H54 (cell line): Measurements from ENCODE around the gene ERGIC3.

Experiments used
- DNase-seq: peaks from one replicate; pipeline ENCODE4 v3.0.0; 2011; ENCODE audit warnings: low spot score, mixed read lengths; ENCODE audit not compliant: insufficient read length
- FAIRE-seq: peaks from 3 replicates; lab custom pipeline; 2011; peaks lifted over from hg19 to GRCh38; lab: Jason Lieb, UNC
- POLR2A ChIP-seq: IDR thresholded peaks from 2 replicates; pipeline ENCODE4 v1.6.1; 2011; ENCODE audit warnings: low read depth, mild to moderate bottlenecking, low read length

ERGIC3 gene

DNA sequence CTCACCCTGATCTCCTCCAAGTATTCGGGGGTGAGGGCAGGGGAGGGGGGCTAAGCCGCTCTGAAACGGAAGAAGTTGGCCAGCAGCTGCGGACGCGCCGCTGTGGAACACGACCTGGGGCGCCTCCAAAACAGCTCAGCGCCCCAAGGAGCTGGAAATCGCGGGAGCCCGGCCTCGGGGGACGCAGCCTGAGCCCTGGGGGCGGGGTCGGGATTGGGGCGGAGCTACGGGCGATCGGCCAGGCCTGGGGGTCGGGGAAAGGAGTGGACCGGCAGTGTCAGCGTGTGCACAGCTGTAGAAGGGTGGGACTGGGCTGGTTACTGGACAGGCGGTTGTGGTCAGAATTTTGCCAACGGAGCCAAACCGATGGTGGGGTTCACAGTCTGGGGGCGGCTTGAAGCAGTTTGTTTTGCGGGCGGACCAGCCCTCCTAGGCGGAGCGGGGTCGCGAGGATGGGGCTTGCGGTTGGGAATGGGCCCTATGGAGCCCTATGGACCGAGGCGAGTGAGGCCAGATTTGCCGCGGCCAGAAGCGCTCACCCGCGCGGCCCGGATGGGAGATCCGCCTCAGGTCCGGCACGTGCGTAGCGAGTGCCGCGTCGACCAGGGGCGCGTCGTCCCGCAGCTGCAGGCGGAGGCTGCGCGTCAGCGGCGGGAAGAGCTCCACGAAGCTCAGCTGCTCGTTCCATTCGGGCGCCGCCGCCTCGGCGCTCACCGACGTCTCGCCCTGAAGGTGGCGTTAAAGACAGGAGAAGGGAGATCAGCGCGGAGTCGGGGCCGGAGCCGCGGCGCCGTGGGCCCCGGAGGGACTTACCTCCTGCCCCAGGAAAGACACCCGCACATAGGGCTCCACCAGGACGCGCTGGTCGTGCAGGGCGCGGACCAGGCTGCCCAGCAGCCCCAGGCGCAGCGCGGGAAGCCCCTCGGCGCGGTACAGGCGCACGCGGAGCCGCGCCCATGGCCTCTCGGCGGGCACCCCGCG, 59.4 kb downstream of the ERGIC3 start:
- TF ChIP-seq POLR2A, result no peak
- no peak for DNase-seq
- no peak for FAIRE-seq

DNA sequence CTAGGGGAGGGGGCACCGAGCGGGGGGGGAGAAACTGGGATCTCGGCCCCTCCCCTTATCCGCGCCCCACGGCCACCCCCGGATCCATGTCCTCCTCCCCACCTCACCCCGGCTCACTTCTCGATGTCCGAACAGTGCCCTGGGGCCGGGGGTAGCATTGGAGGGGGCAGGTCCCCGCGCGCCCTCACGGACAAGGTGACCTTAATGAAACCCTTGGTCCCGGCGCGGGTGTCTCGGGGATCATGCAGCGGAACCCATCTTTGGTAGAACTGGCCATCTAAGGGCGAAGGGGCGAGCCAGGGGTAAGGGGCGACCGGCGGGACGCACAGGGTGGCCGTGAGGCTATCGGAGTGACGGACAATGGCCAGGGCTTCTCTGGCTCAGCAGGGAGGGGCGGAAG, 60.1 kb downstream of the ERGIC3 start:
- FAIRE-seq (no peak), DNase-seq (no peak)
- no peak for TF ChIP-seq POLR2A

DNA sequence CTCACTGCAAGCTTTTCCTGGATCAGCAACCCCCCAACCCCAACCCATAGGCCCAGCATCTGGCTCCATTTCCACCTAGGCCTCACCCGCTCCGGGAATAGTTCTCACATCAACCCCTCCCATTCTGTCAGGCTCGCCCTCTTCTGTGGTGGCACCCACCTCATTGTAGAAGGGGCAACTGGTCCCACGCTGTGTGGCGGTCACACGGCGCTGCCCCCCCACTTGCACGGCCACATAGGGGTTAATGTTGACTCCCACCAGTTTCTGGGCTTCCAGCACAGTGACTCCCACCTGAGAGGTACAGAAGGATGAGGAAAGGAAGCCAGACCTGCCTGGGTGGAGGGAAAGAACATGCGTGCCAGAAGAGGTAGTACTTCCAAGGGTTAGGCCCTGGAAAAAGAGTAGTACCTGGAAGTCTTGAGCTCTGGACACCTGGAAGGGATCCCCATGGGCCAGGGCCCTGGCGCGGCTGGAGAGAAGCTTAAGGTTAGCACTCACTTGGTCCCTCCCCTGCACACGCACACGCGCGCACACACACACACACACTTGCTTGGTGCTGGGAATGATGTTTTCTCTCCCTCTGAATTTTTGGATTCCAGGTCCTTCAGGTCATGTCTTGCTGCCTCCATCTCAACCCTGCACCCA, 61.1 kb downstream of the ERGIC3 start:
- TF ChIP-seq POLR2A, result no peak
- FAIRE-seq, result no peak
- no peak for DNase-seq

DNA sequence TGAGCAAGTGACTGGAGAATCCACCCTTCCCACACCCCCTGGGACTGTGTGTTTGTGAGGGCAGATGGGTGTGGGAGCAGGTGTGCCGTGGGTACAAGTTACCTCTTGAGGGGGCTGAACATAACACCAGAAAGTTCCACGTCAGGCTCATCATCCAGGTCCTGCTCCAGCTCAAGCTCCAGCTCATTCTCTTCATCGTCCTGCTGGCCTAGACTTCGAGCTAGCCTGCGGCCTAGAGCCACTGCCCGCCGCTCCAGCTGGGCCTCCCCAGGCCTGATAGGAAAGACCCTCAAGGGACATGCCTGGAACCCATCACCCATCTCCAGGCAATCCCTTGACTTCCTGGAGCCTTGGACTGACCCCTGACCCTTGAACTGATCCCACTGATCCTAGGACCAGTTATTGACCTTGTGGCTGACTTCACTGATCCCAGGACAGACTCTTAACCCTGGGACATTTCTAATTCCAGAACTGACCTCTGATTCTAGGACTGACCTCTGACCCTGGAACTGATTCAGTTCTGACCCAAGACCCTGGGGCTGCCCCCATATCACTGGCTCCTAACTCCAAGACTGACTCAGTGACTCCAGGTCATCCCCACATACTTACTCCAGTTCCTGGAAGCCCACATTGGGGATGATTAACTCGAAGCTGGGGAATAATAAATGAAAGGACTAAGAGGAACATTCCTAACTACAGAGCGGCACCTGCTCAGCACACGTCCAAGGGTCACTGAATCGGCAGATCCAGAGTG, 62.0 kb downstream of the ERGIC3 start:
- no peak for FAIRE-seq
- no peak for DNase-seq
- TF ChIP-seq POLR2A, result no peak

DNA sequence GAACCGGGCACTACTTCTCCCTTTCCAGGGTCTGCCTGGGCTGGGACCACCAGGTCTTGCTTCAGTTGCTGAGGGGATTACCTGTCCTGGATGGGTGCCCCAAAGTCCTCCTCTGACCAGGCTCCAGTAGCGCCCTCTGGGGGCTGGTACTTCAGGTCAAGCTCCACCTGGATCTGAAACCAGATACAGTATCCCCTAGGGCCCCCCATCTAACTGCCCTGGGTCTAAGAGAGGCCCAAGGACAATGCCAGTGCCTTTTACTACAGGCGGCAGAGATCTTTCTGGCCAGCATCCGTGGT, 62.5 kb downstream of the ERGIC3 start:
- no peak for FAIRE-seq
- no peak for DNase-seq

DNA sequence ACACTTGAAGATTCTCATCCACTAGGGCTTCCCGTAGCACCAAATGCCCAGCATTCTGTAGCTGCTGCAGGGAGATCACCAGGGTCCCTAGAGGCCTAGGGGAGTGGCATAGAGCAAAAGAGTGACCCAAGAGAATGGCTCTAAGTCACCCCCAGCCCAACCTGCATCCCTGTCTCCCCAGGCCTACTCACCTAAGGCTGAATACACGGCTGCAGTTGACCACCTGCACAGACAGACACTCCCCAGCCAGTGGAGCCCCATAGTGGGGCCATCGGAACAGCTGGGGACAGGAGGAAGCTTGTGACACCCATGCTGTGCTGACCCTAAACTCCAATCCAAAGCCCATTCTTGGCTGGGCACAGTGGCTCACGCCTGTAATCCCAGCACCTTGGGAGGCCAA, 64.2 kb downstream of the ERGIC3 start:
- FAIRE-seq, result no peak
- no peak for DNase-seq
- TF ChIP-seq POLR2A, result no peak

More for the DNA sequence above, 62.5 kb downstream of the ERGIC3 start:
- TF ChIP-seq POLR2A, result no peak
